GM21526 (cell line): ENCODE data around the gene FAM216A.
A peak's percentile ranks its signal among the peaks of the same experiment; 100 is the strongest.
"Not testable (repeated sequence)": the region's sequence is repeated elsewhere in the genome, so short reads cannot be mapped to it uniquely, and the experiment has no call there.

ENCODE experiments used
- ATAC-seq: cut with Tn5 transposase; IDR thresholded peaks from one replicate; pipeline ENCODE4 v1.9.1; 2021; ENCODE audit warnings: moderate library complexity; ENCODE audit not compliant: unreplicated experiment, low FRiP score

Gene FAM216A

GRCh38 chr12:110498984-110499706 lies 30.5 kb downstream of the FAM216A start:
- no peak for ATAC-seq

GRCh38 chr12:110501399-110501751 lies 32.7 kb downstream of the FAM216A start:
- ATAC-seq: peak; percentile 15

- peak; percentile 90 for ATAC-seq
Observed at GRCh38 chr12:110501752-110502738, 33.4 kb downstream of the FAM216A start, which contains the start of the genes RAD9B and VPS29. Gene RAD9B (plus strand): TSS chr12:110502331. CDS start chr12:110502338, 7 bp downstream. Gene VPS29 (minus strand): TSS chr12:110502111. CDS start chr12:110502051, 60 bp downstream.

- no peak for ATAC-seq
Observed at GRCh38 chr12:110503432-110503831, 34.8 kb downstream of the FAM216A start.

GRCh38 chr12:110505332-110505731 lies 36.7 kb downstream of the FAM216A start:
- no peak for ATAC-seq

- no peak for ATAC-seq
Observed at GRCh38 chr12:110508071-110508586, 39.5 kb downstream of the FAM216A start.

- ATAC-seq: no peak
Observed at GRCh38 chr12:110513842-110514241, 45.2 kb downstream of the FAM216A start.

GRCh38 chr12:110514363-110514762 lies 45.7 kb downstream of the FAM216A start:
- ATAC-seq: no peak

- ATAC-seq: no peak
Observed at GRCh38 chr12:110516995-110517394, 48.4 kb downstream of the FAM216A start.

- ATAC-seq: not testable (repeated sequence)
Observed at GRCh38 chr12:110518014-110518413, 49.4 kb downstream of the FAM216A start.

GRCh38 chr12:110520876-110521712 lies 52.4 kb downstream of the FAM216A start:
- ATAC-seq: not testable (repeated sequence)

- no peak for ATAC-seq
Observed at GRCh38 chr12:110528277-110528839, 59.7 kb downstream of the FAM216A start.

- ATAC-seq: no peak
Observed at GRCh38 chr12:110530511-110530910, 61.9 kb downstream of the FAM216A start.

- ATAC-seq: peak; percentile 71
Observed at GRCh38 chr12:110531741-110532333, 63.2 kb downstream of the FAM216A start.

GRCh38 chr12:110532644-110533043 lies 64.0 kb downstream of the FAM216A start:
- ATAC-seq: no peak

GRCh38 chr12:110533607-110534006 lies 65.0 kb downstream of the FAM216A start:
- ATAC-seq: no peak

- no peak for ATAC-seq
Observed at GRCh38 chr12:110534811-110535210, 66.2 kb downstream of the FAM216A start.

- ATAC-seq: no peak
Observed at GRCh38 chr12:110536834-110537604, 68.4 kb downstream of the FAM216A start.
